DND-41 (cell line): Measurements from ENCODE around the gene ATAD3B.

Source experiments
- CTCF ChIP-seq: IDR thresholded peaks from 2 replicates; pipeline ENCODE4 v1.5.1; 2012; ENCODE audit warnings: borderline replicate concordance, low read length, moderate library complexity, mild to moderate bottlenecking; ENCODE audit not compliant: poor library complexity, severe bottlenecking; ENCODE audit errors: extremely low read depth
- EZH2 ChIP-seq: IDR thresholded peaks from 3 replicates; pipeline ENCODE4 v1.6.1; 2012; ENCODE audit warnings: borderline replicate concordance, low read depth, mild to moderate bottlenecking, moderate library complexity, low read length, inconsistent platforms; ENCODE audit not compliant: severe bottlenecking

DNA sequence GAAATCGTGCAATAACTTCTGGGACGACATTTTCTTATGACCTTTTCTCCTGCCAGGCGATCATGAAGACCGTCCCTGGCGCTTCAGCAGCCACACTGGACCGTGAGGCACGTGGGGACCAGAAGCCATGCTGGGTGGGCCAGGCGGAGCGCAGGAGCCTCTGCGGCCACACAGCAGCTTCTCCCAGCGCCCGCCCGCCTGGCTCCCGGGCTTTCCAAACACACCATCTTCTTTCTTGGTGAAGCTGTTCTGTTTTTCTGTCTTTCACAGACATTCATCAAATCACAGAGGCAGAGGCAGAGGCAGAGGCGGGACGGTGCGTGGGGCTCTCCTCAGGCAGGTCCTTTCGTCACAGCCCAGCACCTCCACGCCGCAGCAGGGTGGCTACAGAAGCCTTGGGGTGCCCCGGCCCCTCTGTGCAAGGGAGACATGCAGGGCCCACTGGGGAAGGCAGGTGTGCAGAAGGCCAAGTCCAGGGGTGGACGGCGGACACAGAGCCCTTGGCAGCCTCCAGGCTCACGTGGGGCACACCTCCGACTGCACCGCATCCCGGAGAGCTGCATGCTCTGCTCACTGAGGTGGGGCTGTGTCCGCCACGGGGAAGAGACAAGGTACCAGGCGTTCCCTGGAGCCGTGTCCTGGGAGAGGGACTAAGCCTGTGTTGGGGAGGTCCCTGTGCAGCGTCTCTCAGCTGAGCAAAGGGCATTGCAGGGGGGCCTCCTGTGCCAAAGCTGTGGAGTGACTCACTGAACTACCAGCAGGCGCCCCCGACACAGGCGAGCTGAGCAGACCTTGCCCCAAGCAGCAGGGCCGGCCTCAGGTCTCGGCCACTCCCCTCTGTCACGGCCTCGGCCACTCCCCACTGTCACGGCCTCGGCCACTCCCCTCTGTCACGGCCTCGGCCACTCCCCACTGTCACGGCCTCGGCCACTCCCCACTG lies 71.5 kb downstream of the ATAD3B start:
- no peak for TF ChIP-seq CTCF
- no peak for TF ChIP-seq EZH2
